Stimulated activated naive CD4-positive, alpha-beta T cell (primary cell): ENCODE results near the gene HSPA9.

Experiments used
- DNase-seq, 6 experiments: peaks; one replicate each; lab custom pipeline; 2025; lab: John Stamatoyannopoulos, UW

HSPA9 gene

DNA sequence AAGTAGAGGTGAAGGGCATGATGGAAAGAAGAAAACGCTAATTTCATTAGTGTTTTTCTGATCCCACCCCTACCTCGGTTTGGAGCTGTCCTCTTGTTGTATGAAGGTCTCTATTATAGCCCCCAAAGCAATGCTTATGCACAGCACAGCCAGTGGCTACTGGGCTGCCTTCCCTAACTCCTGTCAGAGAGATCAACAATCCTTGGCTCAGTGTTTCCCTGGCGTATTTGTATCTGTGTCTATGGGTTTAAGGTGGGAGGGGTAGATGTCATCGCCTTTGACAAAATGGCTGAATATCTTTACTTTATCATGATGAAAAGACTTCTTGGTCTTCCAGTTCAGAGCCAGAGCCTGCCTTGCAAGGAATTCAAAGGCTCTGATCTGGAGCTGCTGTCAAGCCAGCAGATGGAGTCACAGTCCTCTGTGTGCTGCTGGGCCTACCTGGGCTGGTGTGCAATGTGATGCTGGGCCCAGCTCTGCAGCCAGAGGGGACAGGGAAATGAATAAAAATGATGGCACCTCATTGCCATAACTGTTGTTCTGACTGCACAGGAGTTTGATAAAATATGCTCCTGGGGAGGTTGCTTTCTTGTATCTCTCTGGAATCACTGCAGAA lies 20.1 kb upstream of the HSPA9 start:
- no peak for DNase-seq

DNA sequence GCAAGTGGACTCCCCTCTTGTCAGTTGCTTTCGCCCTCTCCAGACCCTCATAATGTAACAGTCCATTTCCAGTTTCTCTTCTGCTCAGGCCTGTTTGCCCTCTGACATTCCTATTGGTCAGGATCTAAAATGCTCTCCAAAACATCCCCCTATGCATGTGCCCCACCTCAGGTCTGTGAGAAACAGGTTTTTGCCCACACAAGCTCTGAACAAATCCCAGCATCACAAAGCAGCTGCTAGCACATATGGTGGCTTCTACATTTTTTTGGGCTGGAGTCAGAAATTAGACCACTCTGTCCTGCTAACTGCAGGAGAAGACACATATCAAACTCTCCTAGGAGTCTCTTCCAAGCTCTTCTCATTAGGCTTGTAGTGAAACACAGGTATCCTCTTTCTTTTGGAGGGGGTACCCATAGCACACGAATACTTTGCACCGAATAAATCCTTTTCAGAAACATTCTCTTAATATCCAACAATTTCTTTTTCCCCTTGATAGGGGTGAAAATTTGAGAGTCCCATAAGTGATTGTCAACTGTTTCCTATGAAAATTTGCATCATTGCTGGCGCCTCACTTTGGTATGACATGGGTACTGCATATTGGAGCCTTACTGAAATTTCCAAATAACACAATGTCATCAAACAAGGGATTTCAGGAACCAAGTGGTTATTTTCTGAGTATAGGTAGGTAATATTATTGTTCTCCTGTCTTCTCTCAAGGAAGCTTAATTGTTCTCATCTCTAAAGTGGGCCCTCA lies 19.3 kb upstream of the HSPA9 start:
- no peak for DNase-seq

DNA sequence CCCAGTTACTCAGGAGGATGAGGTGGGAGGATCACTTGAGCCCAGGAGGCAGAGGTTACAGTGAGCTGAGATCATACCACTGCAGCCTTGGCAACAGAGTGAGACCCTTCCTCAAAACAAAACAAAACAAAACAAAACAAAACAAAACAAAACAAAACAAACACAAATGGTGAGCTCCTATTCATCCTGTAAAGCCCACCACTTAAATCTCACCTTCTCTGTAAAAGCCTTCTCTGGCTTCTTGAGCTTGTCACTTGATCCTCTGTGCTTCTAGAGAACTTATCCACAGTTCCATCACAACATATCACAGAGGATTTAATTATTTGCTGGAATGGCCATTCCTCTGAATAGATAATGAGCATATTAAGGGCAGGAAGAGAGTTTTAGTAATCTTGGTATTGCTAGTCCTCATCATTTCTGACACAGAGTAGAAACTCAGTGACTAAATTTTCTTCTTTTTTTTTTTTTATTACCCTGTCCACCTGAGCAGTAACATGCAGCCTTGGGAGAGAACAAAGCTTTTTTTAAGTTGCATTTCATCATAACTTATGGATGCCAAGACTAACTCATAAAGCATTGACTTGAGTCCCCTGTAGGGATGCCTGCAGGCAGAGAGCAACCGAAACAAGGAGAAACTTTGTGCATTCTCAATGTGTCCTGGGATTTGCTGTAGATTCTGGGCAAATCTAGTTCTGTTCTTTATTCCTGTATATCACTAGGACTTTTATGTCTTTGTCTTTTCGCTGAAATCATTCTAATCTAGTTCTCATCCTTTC lies 13.0 kb upstream of the HSPA9 start:
- no peak for DNase-seq

DNA sequence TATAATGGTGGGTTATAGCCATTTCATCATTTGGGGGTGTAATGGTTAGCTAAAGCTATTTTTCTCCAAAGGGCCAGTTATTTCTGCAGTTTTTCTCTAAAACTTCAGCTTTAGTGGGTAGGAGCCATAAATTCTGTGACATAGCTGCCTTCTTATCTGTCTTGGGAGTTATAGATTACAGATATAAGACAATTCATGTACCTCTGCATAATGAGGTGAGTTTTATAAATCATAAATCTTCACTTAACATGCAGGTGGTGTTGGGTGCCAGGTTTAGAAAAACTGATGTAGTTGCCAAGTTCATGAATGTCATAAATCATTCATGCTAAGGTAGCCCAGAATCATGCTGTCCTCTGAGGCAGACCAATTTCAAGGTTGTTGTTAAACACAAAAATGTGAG lies 10.0 kb upstream of the HSPA9 start:
- DNase-seq: no peak

DNA sequence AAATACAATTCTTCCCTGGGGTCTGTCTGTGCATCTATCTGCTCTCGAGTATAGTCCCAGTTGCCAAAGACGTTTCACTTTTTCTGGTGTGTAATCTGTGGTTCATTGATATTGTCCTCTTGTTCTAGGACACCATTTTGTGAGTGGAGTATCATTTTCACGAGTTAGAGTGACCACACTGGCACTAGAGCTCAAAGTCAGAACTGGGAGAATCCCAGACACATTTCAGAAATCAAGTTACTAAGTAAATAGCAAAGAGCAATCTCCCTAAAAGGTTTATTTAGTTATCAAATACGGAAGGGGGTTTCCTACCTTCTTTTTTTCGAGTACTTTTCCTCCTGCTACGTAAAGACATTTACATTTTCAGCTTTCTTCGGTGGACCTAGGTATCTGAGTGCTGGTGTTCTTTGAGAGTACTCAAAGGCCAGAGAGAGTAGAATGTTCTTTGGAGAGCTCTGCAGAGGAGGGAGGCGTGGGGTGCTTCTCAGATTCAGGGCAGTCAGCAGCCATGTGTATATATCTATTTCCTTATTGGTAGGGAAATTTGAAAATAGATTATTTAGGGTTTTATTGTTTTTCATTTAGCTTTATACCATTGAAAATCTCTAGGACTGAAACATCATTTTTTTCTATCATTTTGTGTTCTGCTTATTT lies 8.9 kb upstream of the HSPA9 start:
- DNase-seq: no peak

DNA sequence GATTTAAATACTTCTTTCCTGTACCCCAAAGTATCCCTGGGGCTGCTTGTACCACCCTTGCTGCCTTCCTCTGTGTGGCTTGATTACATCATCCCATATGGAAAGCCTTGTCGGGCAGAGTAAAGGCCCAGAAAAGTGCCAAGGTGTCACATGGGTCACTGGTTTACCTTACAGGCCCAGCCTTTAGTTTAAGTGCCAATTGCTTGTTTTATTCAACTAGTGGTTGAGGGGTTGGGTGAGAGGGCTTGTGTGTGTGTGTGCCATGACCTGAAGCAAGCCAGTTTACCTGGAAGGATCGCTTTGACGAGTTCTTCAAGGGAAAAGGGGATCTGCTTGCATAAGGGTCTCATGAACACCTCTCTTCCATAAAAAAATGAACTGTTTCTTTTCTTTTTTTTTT lies 7.8 kb upstream of the HSPA9 start:
- no peak for DNase-seq

DNA sequence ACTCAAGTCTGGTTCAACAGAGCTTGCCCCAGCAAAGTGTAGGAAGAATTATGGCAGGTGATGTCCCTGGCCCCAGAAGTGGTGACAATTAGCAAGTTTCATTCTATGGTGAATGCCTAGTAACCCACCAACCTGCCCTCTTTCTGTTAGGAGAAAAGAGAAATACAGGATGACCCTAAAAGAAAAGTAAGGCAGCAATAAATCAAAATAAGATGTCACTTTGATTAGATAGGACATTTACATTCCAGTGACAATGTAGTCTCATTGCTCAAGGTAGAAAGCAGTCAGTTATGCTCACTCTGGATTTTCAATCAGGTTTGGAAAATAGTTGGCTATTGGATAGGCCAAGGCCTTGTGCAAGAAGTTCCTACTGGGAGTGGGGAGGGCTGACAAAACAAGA lies 5.6 kb upstream of the HSPA9 start:
- no peak for DNase-seq

DNA sequence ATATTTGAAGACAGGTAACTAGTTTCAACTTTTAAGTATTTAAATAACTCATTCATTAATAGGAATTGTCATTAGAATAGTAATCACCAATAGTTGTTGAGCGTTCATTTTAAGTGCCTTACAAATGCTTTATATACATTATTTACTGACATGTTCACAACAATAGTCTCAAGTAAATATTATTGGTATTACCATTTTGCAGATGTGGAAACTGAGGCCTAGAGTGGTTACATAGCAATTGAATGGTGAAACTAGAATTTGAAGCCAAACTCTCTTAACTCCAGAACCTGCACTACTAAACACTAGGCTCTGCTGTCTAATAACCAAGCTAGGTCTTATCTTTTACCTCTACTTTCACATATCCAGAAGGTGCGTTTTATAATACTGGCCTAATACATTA lies 4.8 kb upstream of the HSPA9 start:
- DNase-seq: no peak

DNA sequence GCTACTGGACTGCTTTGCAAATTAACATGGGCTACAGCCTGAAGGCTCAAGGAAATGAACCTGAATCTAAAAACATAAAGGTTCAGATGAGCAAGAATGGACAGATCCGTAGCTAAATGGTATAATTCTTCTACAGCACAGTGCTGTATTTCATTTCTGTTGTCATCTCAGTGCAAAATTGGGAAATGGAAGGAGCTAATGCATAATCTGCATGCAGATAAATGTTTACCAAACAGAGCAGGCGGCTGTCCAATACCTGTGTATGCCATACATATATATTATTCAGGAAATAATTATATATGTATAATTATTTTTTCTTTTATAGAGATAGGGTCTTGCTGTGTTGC lies 4.3 kb upstream of the HSPA9 start:
- DNase-seq: no peak

DNA sequence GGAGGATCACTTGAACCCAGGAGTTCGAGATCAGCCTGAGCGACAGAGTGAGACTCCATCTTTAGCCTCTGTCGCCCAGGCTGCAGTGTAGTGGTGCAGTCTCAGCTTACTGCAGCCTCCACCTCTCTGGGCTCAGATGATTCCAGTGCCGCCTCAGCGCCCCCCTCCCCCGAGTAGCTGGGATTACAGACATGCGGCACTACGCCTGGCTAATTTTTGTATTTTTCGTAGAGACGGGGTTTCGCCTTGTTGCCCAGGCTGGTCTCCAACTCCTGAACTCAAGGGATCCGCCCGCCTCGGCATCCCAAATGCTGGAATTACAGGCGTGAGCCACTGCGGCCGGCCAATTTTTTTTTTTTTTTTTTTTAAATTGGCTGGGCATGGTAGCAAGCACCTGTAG lies 2.3 kb upstream of the HSPA9 start:
- no peak for DNase-seq

DNA sequence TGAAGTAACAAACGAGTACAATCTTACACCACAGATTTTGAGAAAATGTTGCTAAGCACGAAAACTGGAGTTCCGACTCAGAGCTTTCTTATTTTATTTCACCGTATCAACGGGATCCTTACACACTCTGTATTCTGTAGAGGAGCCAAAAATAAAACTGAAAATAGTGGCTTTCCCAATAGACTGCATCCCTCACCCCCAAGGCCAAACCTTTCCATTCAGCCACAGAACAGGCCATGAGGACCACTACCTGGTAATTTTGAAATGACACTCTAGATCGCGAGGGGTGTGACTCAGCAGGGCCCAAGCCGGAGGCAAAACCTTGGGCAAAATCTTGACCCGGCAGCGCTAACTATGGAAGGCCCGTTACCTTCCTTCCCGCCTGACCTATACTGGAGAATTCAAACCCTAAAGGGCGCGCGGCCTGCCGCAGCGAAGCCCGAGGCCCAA lies 432 bp downstream of the HSPA9 start:
- DNase-seq: no peak

DNA sequence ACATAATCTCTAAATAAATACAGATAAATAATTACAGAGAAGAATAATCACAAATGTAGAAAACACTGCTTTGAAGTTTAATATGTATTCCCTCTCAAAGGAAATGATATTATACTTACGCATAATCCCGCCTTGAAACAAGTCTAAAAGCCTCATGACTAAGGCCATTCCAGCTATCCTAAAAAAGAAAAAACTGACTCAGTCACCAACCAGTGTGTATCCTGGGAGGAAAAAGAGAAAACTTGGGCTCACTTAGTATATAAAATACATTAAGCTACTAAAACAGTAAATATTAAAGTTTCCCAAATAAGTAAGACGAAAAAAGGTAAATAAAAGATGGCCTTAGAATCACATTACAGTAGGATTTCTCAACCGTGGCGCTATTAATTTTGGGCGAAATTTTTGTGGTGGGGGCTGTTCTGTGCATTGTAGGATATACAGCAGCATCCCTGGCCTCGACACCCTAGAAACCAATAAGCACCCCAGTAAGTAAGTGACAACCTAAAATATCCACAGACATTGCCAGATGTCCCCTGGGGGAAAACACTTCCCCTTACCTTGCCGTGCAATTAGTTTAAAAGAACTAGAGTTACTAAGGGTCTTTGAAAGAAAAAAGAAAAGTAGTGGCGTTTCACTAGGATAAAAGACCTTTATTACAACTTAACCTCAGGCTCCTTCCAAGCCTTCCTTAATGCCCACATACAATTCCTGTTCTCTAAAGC lies 1.1 kb downstream of the HSPA9 start:
- no peak for DNase-seq

DNA sequence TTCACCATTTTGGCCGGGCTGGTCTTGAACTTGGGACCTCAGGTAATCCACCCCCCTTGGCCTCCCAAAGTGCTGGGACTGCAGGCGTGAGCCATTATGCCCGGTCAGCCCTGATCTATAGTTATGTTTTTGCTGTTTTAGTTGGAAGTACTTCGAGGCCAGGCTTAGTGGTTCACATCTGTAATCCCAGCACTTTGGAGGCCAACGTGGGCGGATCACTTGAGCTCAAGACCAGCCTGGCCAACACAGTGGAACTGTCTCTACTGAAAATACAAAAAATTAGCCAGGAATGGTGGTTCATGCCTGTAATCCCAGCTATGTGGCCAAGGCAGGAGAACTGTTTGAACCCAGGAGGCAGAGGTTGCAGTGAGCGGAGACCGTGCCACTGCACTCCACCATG lies 2.0 kb downstream of the HSPA9 start:
- no peak for DNase-seq

DNA sequence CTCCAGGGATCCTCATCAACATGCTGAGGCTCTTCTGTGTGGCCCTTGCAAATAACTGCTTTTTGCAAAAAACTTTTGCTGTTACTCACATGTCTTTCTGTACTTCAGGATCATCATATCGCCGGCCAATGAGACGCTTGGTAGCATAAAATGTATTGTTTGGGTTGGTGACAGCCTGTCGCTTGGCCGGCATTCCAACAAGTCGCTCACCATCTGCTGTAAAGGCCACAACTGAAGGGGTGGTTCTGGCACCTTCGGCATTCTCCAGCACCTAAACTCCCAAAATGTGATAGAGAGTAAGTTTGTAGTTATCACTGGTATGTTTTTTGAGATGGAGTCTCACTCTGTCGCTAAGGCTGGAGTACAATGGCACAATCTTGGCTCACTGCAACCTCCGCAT lies 4.3 kb downstream of the HSPA9 start:
- no peak for DNase-seq

DNA sequence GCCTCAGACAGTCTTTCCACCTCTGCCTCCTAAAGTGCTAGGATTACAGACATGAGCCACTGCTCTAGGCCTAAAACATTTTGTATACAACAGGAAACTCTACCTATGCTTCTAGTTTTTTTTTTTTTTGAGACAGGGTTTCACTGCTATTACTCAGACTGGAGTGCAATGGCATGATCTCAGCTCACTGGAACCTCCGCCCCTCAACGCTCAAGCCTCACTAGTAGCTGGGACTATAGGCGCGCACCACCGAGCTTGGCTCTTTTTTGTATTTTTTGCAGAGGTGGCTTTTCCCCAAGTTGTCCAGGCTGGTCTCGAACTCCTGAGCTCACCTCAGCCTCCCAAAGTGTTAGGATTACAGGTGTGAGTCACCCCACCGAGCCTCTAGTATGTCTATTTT lies 5.4 kb downstream of the HSPA9 start:
- no peak for DNase-seq

DNA sequence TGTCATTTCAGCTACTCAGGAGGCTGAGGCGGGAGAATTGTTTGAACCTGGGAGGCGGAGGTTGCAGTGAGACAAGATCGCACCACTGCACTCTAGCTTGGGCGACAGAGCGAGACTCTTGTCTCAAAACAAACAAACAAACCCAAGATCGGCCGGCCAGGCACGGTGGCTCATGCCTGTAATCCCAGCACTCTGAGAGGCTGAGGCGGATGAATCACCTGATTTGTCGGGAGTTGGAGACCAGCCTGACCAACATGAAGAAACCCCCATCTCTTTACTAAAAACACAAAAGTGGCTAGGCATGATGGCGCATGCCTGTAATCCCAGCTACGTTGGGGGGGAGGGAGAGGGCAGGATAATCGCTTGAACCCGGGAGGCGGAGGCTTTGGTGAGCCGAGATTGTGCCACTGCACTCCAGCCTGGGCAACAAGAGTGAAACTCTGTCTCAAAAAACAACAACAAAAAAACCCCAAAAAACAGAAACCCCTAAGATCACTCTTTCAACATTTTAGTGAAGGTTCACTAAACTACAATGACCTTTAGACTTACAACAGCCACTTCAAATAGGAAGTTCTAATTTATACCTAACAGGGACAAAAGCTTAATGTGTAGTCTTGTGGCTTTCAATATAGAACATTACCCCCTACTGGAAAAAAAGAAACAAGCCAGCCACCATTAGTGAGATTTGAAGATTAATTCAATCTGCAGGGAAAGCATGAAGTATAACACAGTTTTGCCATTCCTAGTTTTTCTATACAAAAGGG lies 7.0 kb downstream of the HSPA9 start:
- no peak for DNase-seq

DNA sequence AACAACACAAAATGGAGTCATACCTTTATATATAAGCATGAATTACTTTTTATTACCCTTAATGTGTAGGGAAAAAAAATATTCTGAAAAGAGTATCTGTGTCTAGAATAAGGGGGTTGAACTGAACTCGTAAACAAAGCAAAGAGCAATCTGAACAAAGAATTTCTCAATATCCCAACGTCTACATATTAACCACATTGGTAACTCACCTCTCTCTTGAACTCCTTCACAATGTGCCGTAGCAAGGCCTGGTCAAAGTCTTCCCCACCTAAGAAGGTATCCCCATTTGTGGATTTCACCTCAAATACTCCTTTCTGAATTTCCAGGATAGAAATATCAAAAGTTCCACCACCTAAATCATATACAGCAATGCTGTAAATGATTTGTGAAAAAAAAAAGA lies 8.4 kb downstream of the HSPA9 start:
- DNase-seq: no peak

DNA sequence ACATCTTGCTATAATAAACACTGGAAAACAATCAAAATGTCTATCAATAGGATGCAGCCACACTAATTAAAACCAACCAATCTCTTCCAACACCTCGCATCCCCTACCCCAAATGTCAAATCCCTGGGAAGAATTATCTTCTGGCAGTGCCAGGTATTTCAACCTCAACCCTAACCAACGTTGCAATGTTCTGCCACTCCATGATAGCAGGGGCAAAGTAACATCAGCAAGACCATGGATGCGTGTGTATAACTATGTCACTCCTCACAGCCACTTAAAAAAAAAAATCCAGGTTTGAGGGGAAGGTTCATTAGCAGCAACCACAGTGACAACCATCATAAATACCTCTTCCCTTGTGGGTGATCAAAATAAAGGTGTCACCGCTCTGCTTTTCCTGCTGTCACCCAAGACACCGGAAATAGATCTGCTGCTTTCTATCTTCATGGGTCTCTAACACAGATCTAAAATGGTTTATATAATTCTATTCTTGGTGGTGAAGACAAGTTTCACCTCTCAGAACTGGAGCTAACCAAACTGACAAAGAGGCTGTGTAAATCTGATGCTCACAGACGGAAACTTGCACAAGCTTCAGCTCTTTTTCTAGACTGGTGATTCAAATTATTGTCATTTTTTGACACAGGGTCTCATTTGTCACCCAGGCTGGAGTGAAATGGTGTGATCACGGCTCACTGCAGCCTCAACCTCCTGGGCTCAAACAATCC lies 9.9 kb downstream of the HSPA9 start:
- DNase-seq: peak in 3 of 6 experiments; percentile 21 to 51 (median 42)

DNA sequence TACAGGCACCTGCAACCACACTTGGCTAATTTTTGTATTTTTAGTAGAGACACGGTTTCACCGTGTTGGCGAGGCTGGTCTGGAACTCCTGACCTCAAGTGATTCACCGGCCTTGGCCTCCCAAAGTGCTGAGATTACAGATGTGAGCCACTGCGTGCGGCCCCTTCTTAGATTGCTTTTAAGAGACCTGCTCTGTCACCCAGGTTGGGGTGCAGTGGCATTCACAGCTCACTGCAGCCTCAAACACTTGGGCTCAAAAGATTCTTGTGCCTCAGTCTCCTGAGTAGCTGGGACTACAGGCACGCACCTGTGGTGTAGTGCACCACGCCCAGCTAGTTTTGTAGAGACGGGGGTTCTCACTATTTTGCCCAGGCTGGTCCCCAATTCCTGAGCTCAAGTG lies 11.0 kb downstream of the HSPA9 start:
- no peak for DNase-seq

DNA sequence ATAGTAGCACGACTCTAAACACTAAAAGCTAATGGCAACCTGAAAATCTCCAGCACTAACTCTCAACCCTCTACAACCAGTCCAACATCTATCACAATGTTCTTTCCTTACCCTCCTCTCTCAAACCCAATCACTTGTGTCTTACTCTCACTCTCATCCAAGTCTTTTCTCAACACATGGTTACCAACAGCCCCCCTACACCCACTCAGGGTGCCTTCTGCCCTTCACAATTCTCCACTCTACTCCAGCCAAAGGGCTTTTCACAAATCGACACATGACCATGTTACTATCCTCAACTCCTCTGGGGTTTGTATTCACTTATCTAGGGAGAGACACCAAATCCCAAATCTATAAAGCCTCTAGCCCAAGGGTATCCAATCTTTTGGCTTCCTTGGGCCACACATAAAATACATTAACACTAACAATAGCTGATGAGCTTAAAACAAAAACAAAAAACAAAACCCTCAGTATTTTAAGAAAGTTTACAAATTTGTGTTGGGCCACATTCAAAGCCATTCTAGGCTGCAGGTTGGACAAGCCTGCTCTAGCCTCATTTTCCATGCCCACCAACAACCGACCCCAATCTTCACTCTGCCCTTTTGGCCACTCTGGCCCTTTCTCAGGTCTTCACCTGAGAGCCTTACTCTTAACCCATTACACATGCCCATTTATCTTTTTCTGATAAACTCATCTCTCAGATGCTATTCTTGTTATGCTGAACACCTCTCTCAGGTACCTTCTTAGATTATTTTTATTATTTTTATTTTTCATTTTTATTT lies 11.7 kb downstream of the HSPA9 start:
- no peak for DNase-seq
